Neural crest cell (in vitro differentiated cells): ENCODE data around the gene RPGRIP1. TPM values are rescaled to one million over a fixed set of nuclear protein-coding genes. Genes with fewer than 3 reads are reported as not detected.

Source experiments
- total RNA-seq: library from RNA; stranded (reverse); gene quantifications from 2 replicates; pipeline ENCODE4 v1.2.1, GENCODE V29; 2021

Gene RPGRIP1
- total RNA-seq, 1 donor from 2014 or later: not detected

Other genes starting within 250 kb of the RPGRIP1 start
- not detected in 2 replicates for gene TPPP2, start 249.9 kb upstream of the RPGRIP1 start, total RNA-seq
- gene RNASE13, start 245.3 kb upstream of the RPGRIP1 start, total RNA-seq: not detected in 2 replicates
- gene RNASE7, start 237.7 kb upstream of the RPGRIP1 start, total RNA-seq: not detected in 2 replicates
- not detected in 2 replicates for gene RNASE8, start 222.3 kb upstream of the RPGRIP1 start, total RNA-seq
- gene ARHGEF40, start 209.8 kb upstream of the RPGRIP1 start, total RNA-seq: 72.7 and 73.8 TPM in 2 replicates
- 141 and 143 TPM in 2 replicates for gene ZNF219, start 181.4 kb upstream of the RPGRIP1 start, total RNA-seq
- gene TMEM253, start 179.0 kb upstream of the RPGRIP1 start, total RNA-seq: 1.6 TPM in 2 replicates
- gene OR5AU1, start 124.0 kb upstream of the RPGRIP1 start, total RNA-seq: not detected in 2 replicates
- gene HNRNPC, start 10.6 kb upstream of the RPGRIP1 start, total RNA-seq: 993 and 1,012 TPM in 2 replicates
- 199 and 205 TPM in 2 replicates for gene SUPT16H, start 103.9 kb downstream of the RPGRIP1 start, total RNA-seq
- 137 and 145 TPM in 2 replicates for gene CHD8, start 176.0 kb downstream of the RPGRIP1 start, total RNA-seq
- 30.2 and 31.6 TPM in 2 replicates for gene RAB2B, start 196.9 kb downstream of the RPGRIP1 start, total RNA-seq
- 59.7 and 64.3 TPM in 2 replicates for gene TOX4, start 197.1 kb downstream of the RPGRIP1 start, total RNA-seq
- gene METTL3, start 231.3 kb downstream of the RPGRIP1 start, total RNA-seq: 90.7 and 96.6 TPM in 2 replicates
- gene SALL2, start 246.3 kb downstream of the RPGRIP1 start, total RNA-seq: 160 and 164 TPM in 2 replicates